ENCODE measurements around the gene SLC1A1.
"Not testable (repeated sequence)": the region's sequence is repeated elsewhere in the genome, so short reads cannot be mapped to it uniquely, and the experiment has no call there.

SLC1A1 gene

DNA sequence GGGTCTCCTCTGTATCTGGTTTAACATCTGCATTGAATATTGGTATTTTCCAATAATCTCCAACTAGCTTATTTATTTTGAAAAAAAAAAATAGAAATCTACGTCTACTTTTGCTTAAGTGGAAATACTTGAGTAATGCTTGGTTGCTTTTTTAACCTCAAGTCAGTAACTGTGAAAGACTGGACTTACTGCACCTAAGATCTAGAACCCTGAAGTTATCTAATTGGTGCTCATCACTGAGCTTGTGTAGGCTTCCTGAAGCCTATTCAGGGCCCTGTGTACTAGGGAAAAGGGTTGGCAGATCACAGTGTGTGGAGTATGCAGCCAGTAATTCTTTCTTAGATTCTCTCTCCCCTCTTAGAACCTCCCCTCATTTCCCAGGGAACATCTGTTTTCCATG is 16.2 kb downstream of the SLC1A1 start:
- DNase-seq (ENCODE audit: low read depth in 2 of 2): no peak

DNA sequence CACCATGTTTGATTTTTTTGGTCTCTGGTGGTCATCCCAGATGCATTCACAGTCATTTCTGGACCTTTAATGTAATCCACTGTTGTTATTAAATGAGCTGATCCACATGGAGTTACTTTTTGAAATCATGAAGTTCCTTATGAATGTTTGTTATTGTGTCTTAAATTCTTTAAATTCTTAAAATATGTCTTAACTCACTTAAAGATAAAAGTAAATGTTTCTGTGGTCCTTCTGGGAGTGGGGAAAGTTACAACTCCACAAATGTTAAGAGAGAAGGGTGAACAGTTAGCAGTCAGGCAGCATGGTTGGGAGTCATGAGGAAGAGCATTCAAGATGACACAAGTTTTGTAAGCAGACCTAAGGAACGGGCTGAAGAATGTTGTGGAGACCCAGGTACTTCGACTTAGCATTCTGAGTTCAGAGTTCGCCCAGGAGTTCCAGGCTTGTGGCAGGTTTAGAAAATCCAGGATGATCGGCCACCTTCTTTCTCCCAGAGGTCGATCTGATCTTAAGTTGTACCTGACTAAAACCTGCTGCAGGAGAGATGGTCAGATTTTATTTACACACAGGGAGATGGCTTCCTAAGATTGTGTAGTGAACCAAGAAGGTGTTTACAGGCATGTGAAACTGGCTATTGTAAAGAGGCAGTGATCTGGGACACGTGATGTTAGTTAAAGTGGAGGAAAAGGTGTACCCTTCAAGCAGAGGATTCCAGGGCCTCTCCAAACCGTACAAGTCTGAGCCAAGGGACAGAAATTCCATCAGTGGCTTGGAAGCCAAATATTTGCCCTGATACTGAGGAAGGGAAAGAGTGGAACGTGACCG is 17.2 kb downstream of the SLC1A1 start:
- no peak for DNase-seq (ENCODE audit: low read depth in 2 of 2)

DNA sequence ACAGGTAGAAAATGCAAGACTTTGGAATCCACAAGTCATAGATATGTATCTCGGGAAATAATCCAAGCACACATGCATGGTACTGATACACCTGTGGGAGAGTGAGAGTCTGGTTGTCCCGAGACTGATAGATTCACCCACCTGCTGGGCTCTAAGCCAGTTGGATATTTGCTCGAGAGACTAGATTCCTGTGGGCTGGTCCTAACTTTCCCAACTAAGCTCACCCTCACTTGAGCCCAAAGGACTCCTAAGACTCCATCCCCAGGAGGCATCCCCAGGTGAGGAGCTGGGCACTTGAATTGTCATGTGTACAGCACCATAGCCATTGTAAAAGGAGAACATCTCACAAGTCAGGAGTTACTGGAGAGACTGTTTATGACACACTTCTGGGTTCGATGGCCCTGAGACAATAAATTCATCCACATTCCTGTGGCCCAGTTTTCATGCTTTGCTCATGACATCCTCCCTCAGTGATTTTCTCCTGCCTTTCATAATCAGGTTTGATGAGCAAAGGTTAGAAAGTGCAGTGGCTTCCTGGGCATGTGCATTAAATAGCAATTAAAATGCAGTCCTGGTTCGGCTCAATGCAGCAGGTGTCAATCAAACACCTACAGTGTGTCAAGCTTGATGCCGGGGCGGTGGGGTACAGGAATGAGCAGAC is 18.1 kb downstream of the SLC1A1 start:
- DNase-seq (ENCODE audit: low read depth in 2 of 2): no peak

DNA sequence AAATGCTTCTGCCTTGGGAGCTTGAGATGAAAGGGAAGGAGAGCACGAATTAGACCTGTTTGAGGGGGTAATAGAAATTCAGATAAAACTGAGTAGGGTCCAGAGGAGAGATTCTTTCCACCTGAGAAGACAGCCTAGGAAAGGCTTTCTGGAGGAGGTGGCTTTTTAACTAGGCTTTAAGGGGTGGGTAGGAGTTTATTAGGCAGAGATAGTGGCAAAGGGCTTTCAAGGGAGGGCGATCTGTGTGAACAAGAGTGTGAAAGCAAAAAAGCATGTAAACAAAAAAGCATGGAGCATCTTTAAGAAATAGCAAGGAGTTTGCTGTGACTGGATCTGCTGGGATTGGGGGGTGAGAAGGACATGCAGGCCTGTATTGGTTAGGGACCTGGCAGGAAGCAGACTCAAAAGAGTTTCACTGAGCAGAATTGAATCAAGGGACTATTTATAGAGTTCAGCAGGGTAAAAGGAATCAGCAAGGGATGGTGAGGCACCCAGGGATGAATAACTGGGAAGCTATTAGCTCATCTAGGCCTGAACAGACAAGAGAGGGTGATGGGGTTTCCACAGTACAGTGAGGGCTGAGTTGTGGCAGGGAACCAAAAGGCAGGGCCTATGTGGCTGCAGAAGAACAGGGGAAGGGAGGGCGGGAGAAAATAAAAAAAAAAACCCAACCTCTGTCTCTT is 18.8 kb downstream of the SLC1A1 start:
- DNase-seq (ENCODE audit: low read depth in 2 of 2): no peak

DNA sequence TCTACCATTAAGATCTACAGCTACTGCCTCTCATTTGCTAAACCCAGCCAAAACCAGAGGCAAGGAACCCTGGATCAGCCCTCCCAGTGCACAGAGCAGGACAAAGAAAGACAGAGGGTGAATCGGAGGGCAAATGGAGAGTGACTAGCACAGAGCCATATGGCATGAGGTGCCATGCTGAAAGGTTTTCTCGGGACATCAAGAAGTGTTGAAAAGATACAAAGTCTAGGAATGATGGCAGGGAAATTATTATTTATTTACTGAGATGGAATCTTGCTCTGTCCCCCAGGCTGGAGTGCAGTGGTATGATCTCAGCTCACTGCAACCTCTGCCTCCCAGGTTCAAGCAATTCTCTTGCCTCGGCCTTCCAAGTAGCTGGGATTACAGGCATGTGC is 19.3 kb downstream of the SLC1A1 start:
- no peak for DNase-seq (ENCODE audit: low read depth in 2 of 2)

DNA sequence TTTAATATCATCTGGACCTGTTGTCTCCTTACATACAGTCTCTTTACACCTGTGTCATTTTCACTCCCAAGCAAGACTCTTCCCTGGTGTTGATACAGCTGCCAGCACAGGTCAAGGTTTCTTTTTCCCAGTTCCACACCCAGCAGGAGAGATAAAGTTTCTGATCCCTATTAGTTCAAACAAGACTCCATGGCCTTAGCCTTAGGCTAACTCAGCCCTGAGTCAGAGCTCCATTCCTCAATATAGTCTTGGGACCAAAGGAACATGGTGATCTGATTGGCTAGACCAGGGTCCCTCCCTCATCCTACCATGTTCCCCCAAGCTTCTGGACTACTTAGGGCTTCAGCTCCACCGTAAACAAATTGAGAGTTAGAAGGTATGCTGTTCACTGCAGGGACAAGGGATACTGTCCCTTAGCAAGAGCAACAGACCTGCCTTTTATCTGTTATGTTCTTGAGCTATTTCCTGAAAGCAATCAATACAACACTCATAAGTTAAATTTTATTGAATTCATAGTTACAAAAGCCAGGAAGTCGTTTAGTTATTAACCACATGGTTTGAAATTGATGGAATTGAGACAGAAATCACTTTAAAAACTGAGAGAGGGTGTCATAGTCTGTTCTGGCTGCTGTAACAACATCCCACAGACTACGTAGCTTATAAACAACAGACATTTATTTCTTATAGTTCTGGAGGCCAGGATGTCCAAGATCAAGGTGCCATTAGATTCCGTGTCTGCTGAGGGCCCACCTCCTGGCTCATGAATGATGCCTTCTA is 20.5 kb downstream of the SLC1A1 start:
- no peak for DNase-seq (ENCODE audit: low read depth in 2 of 2)

DNA sequence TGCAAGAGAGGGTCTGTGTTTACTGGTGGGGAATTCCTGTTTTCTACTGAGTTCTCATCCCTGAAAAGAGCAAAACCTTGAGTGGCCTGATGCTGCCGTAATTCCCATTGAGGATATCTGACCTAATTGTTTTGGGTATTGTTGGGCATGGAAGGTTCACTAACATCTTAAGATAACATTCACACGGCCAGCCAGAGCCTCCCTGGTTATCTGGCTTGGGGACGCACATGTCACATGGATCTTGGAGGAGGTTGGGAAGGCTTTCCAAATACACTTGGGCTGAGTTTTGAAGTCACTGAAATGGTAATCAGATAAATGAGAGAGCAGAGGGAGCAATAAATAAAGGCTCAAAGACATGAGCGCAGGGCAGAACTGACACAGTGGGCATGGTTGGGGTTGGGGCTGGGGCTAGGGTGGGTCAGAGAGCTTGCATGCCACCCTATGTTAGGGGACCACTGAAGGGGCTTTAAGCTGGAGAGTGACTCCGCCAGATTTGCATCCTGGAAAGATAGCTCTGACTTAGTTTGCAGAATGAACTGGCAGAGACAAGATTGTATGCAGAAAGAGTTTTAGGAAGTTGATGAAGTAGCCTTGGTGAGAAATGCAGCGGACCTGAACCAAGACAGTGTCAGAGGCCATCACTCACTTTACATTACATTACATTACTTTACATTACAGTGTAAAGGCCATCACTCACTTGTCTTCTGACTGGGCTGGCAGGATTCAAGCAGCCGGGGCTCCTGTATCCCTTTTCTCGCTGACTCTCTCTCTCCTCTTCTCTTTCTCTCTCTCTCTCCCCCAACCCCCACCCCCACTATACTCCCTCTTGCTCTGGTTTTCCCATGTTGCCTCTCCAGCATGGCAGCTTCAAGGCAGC is 24.2 kb downstream of the SLC1A1 start:
- no peak for DNase-seq (ENCODE audit: low read depth in 2 of 2)

DNA sequence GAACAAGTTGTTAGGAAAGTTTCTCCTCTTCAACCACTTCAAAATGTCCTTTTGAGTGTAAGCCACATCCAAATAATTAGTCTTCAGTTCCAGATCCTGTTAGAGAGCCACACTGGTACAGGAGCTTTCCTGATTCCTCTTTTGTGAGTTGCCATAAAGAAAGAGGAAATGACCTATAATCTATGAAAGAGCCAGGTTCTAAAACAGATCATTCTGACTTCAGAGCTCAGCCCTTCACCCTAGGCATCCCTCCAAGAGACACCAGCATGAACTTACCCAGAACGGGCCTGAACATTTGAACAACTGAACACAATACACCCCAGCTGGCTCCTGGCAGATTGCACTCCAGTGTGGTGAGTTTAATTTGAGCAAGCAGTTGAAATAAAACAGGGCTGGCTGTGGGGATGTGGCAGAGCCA is 25.7 kb downstream of the SLC1A1 start:
- DNase-seq (ENCODE audit: low read depth in 2 of 2): no peak

DNA sequence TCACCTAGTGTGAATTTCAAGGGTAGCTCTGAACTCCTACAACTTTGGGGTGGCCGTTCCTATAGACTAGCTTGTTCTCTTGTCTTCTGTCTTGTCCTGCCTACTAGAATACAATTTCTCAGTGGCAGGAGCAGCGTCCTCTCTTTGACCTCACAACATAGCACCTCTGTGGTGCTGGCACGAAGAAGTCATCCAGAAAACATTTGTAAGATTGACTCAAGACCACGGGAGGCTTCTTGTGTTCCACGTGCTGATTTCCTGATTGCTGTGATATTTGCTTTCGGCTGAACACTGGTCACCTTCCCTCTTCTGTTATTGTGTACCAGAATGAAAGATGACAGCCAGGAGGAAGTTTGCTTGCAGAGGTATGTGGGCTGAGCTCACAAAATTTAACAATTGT is 27.0 kb downstream of the SLC1A1 start:
- DNase-seq (ENCODE audit: low read depth in 2 of 2): no peak

DNA sequence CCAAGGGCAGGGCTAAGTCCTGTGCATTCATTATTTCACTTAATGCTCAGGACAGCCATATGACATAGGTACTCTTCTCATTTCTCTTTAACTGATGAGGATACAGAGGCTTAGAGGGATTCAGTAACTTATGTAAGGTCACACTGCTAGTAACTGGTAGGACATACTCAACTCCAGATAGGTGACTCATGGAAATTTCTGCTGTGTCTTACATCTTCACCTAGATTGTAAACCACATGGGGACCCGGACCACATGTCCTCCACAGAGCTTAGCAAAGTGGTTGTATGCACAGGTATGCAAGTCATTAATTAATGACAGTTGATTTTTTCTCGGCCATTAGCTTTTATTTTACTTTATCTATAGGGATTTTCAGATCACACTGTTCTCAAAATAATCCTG is 29.3 kb downstream of the SLC1A1 start:
- DNase-seq (ENCODE audit: low read depth in 2 of 2): peak; percentile 4 to 21

DNA sequence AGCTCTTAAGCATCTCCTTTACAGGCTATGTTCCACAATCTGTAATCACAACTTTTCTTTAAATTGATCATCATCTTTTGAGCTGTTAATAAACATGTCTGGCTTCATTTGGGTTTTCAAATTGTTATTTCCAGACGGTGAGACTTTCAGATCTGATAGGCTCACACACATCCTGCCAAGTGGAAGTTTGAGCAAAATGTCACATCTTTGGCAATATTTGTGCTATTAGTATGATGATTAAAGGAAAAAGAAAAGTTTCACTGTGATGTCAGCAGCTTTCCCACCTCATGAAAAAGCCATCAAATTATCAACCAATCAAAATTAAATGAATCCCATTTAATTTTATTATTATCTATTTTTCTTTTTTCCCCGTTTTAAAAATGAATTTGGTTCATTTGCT is 29.8 kb downstream of the SLC1A1 start:
- DNase-seq (ENCODE audit: low read depth in 2 of 2): no peak

DNA sequence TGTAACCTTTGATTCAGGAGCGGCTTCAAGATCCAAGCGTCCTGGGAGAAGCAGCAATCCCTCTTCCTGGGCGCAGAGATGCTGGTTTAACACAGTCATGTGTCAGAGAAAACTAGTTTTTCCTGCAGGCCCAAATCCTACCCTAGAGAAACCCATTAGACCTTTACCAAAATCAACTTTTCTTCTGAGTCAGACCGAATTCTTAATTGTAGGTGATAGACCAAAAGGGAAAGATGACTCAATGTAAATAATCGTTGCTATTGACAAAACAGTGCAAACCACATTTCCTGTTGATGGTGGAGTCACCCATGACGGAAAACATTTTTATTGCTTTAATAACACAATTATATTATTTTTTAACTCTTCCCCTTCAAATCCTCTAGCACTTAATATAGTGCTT is 40.1 kb downstream of the SLC1A1 start:
- no peak for DNase-seq (ENCODE audit: low read depth in 2 of 2)

DNA sequence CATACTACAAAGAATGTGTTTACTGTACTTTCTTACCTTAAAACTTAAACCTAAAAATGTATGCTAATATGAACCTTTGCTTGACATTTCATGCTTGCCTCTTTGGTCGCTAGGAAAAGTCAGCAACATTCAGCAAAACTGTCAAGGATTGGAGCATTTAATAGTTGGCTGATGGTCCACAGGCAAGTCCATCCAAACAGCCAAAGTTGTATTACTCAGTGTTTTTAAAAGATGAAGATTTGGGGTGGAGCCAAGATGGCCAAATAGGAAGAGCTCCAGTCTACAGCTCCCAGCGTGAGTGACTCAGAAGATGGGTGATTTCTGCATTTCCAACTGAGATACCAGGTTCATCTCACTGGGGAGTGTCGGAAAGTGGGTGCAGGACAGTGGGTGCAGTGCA is 40.6 kb downstream of the SLC1A1 start:
- DNase-seq (ENCODE audit: low read depth in 2 of 2): not testable (repeated sequence)

DNA sequence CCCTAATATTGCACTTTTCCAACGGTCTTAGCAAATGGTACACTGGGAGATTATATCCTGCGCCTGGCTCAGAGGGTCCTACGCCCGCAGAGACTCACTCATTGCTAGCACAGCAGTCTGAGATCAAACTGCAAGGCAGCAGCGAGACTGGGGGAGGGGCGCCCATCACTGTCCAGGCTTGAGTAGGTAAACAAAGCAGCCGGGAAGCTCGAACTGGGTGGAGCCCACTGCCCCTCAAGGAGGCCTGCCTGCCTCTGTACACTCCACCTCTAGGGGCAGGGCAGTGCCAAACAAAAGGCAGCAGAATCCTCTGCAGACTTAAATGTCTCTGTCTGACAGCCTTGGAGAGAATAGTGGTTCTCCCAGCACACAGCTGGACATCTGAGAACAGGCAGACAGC is 41.1 kb downstream of the SLC1A1 start:
- not testable (repeated sequence) for DNase-seq (ENCODE audit: low read depth in 2 of 2)

DNA sequence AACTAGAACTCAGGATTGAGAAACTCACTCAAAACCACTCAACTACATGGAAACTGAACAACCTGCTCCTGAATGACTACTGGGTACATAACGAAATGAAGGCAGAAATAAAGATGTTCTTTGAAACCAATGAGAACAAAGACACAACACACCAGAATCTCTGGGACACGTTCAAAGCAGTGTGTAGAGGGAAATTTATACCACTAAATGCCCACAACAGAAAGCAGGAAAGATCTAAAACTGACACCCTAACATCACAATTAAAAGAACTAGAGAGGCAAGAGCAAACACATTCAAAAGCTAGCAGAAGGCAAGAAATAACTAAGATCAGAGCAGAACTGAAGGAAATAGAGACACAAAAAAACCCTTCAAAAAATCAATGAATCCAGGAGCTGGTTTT is 43.6 kb downstream of the SLC1A1 start:
- DNase-seq (ENCODE audit: low read depth in 2 of 2): not testable (repeated sequence)

DNA sequence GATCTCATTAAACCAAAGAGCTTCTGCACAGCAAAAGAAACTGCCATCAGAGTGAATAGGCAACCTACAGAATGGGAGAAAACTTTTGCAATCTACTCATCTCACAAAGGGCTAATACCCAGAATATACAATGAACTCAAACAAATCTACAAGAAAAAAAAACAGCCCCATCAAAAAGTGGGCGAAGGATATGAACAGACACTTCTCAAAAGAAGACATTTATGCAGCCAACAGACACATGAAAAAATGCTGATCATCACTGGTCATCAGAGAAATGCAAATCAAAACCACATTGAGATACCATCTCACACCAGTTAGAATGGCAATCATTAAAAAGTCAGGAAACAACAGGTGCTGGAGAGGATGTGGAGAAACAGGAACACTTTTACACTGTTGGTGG is 45.9 kb downstream of the SLC1A1 start:
- DNase-seq (ENCODE audit: low read depth in 2 of 2): not testable (repeated sequence)

DNA sequence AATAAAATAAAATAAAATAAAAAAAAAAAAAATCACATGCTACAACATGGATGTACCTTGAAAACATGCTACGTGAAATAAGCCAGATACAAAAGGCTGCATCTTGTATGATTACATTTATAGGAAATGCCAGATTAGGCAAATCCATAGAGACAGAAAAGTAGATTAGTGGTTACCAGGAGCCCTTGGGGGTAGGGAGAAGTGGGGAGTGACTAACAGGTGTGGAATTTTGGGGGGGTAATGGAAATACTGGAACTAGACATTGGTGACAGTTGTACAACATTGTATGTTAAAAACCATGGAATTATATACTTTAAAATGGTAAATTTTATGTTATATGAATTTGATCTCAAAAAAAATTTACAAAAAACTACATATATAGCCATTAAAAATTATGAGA is 47.3 kb downstream of the SLC1A1 start:
- DNase-seq (ENCODE audit: low read depth in 2 of 2): no peak

DNA sequence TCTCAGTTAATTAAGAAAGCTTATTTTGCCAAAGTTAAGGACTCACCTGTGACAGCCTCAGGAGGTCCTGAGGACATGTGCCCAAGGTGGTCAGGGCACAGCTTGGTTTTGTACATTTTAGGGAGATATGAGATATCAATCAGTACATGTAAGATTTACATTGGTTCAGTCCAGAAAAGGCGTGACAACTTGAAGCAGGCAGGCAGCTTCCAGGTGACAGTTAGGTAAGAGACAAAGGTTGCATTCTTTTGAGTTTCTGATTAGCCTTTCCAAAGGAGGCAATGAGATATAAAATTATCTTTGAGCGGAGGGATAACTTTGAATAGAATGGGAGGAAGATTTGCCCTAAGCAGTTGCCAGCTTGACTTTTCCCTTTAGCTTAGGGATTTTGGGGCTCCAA is 47.8 kb downstream of the SLC1A1 start:
- no peak for DNase-seq (ENCODE audit: low read depth in 2 of 2)

DNA sequence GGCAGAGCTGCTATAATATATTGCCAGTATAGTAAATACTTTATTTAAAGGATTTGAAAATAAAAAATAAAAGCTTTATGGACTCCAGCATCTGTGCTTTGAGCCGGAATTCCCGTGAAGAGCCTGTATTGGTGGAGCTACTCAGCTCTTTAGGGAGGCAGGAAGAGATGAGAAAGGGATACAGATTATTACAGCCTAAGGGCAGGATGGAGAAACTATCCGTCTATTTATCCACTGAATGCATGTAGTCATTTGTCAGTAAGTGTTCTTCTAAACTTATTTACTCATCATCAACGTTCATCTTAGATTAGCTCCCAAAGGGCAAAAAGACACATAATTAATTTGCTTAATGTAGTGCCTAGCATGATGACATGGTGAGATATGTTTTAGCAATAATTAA is 48.4 kb downstream of the SLC1A1 start:
- DNase-seq (ENCODE audit: low read depth in 2 of 2): no peak

DNA sequence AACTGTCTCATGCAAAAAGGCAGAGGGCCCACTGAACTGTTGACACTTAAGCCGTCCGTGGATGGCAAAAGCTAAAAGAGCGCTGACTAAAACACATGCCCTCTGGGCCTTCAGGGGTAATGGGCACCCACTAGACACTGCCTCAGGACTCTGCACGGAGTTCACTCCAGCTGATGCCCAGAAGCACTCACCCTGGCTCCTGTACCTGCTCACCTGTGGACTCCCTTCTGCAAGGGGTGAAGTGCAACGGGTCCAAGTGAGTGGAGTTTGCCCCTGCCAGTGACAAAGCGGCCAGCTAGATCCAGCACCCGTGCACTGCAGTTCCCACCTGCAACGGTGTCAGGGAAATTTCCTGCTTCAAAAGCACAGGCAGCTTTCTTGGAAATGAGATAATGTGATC is 50.2 kb downstream of the SLC1A1 start:
- no peak for DNase-seq (ENCODE audit: low read depth in 2 of 2)

DNA sequence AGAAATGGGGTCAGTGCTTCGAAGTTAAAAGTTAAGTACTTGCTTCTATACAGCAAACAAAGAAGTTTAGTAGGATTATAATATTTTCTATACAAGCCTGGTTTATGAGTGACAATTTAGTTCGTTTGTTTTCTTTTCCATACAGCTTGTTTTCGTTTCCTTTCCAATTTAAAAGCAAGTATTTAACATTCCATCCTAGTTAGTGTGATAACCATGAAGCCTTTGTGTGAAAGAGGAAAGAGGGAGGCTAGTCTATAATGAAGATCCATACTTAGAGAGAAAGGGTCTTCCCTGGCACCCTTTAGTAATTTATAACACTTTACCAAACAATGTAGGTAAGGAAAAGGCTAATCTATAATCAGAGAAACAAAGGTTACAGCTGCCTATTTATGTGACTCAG is 51.0 kb downstream of the SLC1A1 start:
- no peak for DNase-seq (ENCODE audit: low read depth in 2 of 2)
